LNCaP clone FGC (cell line): ENCODE measurements around the gene SLC16A13.

Source experiments
- DNase-seq: peaks from one replicate; pipeline ENCODE4 v3.0.0-alpha.2; 2011; ENCODE audit warnings: low read depth
- H3K4me3 ChIP-seq: 2 replicates; pipeline ENCODE4 v1.5.1; 2011; ENCODE audit warnings: mild to moderate bottlenecking, low read depth, low read length, control low read depth
- CTCF ChIP-seq: IDR thresholded peaks from 2 replicates; pipeline ENCODE4 v1.5.1; 2012; ENCODE audit warnings: mild to moderate bottlenecking; ENCODE audit not compliant: control insufficient read depth, insufficient read depth; ENCODE audit errors: extremely low read depth

The SLC16A13 gene

GRCh38 chr17:7004398-7005253, 31.2 kb upstream of the SLC16A13 start:
- TF ChIP-seq CTCF, result peak; percentile 76
- H3K4me3 ChIP-seq, result no peak overlapping the region
- DNase-seq, result peak; percentile 52

- DNase-seq, result no peak
- TF ChIP-seq CTCF, result no peak
- no peak overlapping the region for H3K4me3 ChIP-seq
Measured at GRCh38 chr17:7005716-7006115, 30.1 kb upstream of the SLC16A13 start.

GRCh38 chr17:7007143-7007542, 28.7 kb upstream of the SLC16A13 start:
- TF ChIP-seq CTCF, result no peak
- no peak overlapping the region for H3K4me3 ChIP-seq
- DNase-seq, result no peak

GRCh38 chr17:7010523-7010922, 25.3 kb upstream of the SLC16A13 start:
- no peak overlapping the region for H3K4me3 ChIP-seq
- DNase-seq, result no peak
- TF ChIP-seq CTCF, result no peak

GRCh38 chr17:7011415-7011814, 24.4 kb upstream of the SLC16A13 start:
- TF ChIP-seq CTCF, result no peak
- DNase-seq, result no peak
- peak overlapping the region; percentile 79 for H3K4me3 ChIP-seq

GRCh38 chr17:7011942-7012254, 23.9 kb upstream of the SLC16A13 start:
- no peak for DNase-seq
- no peak for TF ChIP-seq CTCF
- peak overlapping the region; percentile 79 for H3K4me3 ChIP-seq
